NCI-H187 treated with DMSO at 0.1 percent for 48 hours (cell line): ENCODE results near the gene GRIN2C.
"Not testable (repeated sequence)": the region's sequence is repeated elsewhere in the genome, so short reads cannot be mapped to it uniquely, and the experiment has no call there.

Experiments used
- DNase-seq: peaks from one replicate; lab custom pipeline; 2025; lab: John Stamatoyannopoulos, UW

The GRIN2C gene

GRCh38 chr17:74879308-74879707 lies 19.6 kb upstream of the GRIN2C start:
- DNase-seq, result no peak

- DNase-seq, result no peak
Measured at GRCh38 chr17:74878658-74879057, 19.0 kb upstream of the GRIN2C start.

GRCh38 chr17:74877592-74878548 lies 18.2 kb upstream of the GRIN2C start:
- no peak for DNase-seq

GRCh38 chr17:74875977-74876593 lies 16.4 kb upstream of the GRIN2C start:
- no peak for DNase-seq

- no peak for DNase-seq
Measured at GRCh38 chr17:74875155-74875976, 15.7 kb upstream of the GRIN2C start.

- DNase-seq, result no peak
Measured at GRCh38 chr17:74874615-74875037, 14.9 kb upstream of the GRIN2C start.

- DNase-seq, result no peak
Measured at GRCh38 chr17:74873874-74874614, 14.4 kb upstream of the GRIN2C start.

GRCh38 chr17:74873037-74873873 lies 13.6 kb upstream of the GRIN2C start:
- peak; percentile 95 for DNase-seq

- DNase-seq, result no peak
Measured at GRCh38 chr17:74872313-74873036, 12.8 kb upstream of the GRIN2C start, which contains the start of gene FDXR. FDXR (minus strand) TSS chr17:74872994; CDS start chr17:74872944, 50 bp downstream.

GRCh38 chr17:74871356-74872076 lies 11.8 kb upstream of the GRIN2C start:
- no peak for DNase-seq

- no peak for DNase-seq
Measured at GRCh38 chr17:74870512-74870911, 10.8 kb upstream of the GRIN2C start.

GRCh38 chr17:74870028-74870427 lies 10.3 kb upstream of the GRIN2C start:
- not testable (repeated sequence) for DNase-seq

GRCh38 chr17:74868908-74869255 lies 9.2 kb upstream of the GRIN2C start:
- no peak for DNase-seq

- DNase-seq, result no peak
Measured at GRCh38 chr17:74868251-74868907, 8.7 kb upstream of the GRIN2C start.

GRCh38 chr17:74866198-74866835 lies 6.6 kb upstream of the GRIN2C start:
- DNase-seq, result no peak

GRCh38 chr17:74865504-74866197 lies 6.0 kb upstream of the GRIN2C start:
- DNase-seq, result no peak

GRCh38 chr17:74864866-74865395 lies 5.2 kb upstream of the GRIN2C start:
- no peak for DNase-seq
